ENCODE results near the gene LSM3.

LSM3 gene

GRCh38 chr3:14154276-14154675 lies 24.3 kb upstream of the LSM3 start:
- no peak for TF ChIP-seq CTCF (IDR thresholded peaks at IDR 0.05; ENCODE audit: low read depth, low read length)
- Histone ChIP-seq H3K36me3 (no peaks in the 10 kb centered on the region), H3K4me1 (no peaks in the 10 kb centered on the region)

GRCh38 chr3:14154895-14155440 lies 23.6 kb upstream of the LSM3 start:
- H3K27me3 ChIP-seq = no peaks in the 10 kb centered on the region
- no peak for DNase-seq
- no peak for TF ChIP-seq CTCF (IDR thresholded peaks at IDR 0.05; ENCODE audit: low read depth, low read length)
- no peaks in the 10 kb centered on the region for H3K4me1 ChIP-seq
- no peak overlapping the region for H3K4me3 ChIP-seq (ENCODE audit: low read depth, low read length)
- no peaks in the 10 kb centered on the region for H3K36me3 ChIP-seq
- H3K9me3 ChIP-seq = no peaks in the 10 kb centered on the region

More at GRCh38 chr3:14154276-14154675, 24.3 kb upstream of the LSM3 start:
- no peak overlapping the region for H3K4me3 ChIP-seq (ENCODE audit: low read depth, low read length)
- no peak for DNase-seq
- H3K9me3 ChIP-seq = no peaks in the 10 kb centered on the region
- no peaks in the 10 kb centered on the region for H3K27me3 ChIP-seq

- H3K36me3 ChIP-seq = peaks cover 2% of the 10 kb centered on the region; the same call in 1 of the 2 replicates
- no peaks in the 10 kb centered on the region for H3K4me1 ChIP-seq
- H3K27me3 ChIP-seq = no peaks in the 10 kb centered on the region
- DNase-seq = no peak
- no peaks in the 10 kb centered on the region for H3K9me3 ChIP-seq
- TF ChIP-seq CTCF (IDR thresholded peaks at IDR 0.05; ENCODE audit: low read depth, low read length) = no peak
- no peak overlapping the region for H3K4me3 ChIP-seq (ENCODE audit: low read depth, low read length)
Observed at GRCh38 chr3:14156201-14156600, 22.4 kb upstream of the LSM3 start.

GRCh38 chr3:14156843-14157561 lies 21.6 kb upstream of the LSM3 start:
- no peaks in the 10 kb centered on the region for H3K4me1 ChIP-seq
- no peaks in the 10 kb centered on the region for H3K9me3 ChIP-seq
- no peak for DNase-seq
- no peak for TF ChIP-seq CTCF (IDR thresholded peaks at IDR 0.05; ENCODE audit: low read depth, low read length)
- H3K36me3 ChIP-seq = peaks cover 2% of the 10 kb centered on the region; the same call in 1 of the 2 replicates
- no peaks in the 10 kb centered on the region for H3K27me3 ChIP-seq
- H3K4me3 ChIP-seq (ENCODE audit: low read depth, low read length) = no peak overlapping the region

- Histone ChIP-seq H3K9me3 (no peaks in the 10 kb centered on the region), H3K4me1 (no peaks in the 10 kb centered on the region), H3K4me3 (ENCODE audit: low read depth, low read length) (no peak overlapping the region), H3K27me3 (no peaks in the 10 kb centered on the region), H3K36me3 (peaks cover 2% of the 10 kb centered on the region; the same call in 1 of the 2 replicates)
- TF ChIP-seq CTCF (IDR thresholded peaks at IDR 0.05; ENCODE audit: low read depth, low read length) = no peak
- no peak for DNase-seq
Observed at GRCh38 chr3:14157951-14158350, 20.7 kb upstream of the LSM3 start.

GRCh38 chr3:14158370-14158769 lies 20.2 kb upstream of the LSM3 start:
- no peaks in the 10 kb centered on the region for H3K4me1 ChIP-seq
- no peaks in the 10 kb centered on the region for H3K9me3 ChIP-seq
- no peak overlapping the region for H3K4me3 ChIP-seq (ENCODE audit: low read depth, low read length)
- DNase-seq = no peak
- TF ChIP-seq CTCF (IDR thresholded peaks at IDR 0.05; ENCODE audit: low read depth, low read length) = no peak
- H3K27me3 ChIP-seq = no peaks in the 10 kb centered on the region
- H3K36me3 ChIP-seq = peaks cover 2% of the 10 kb centered on the region; the same call in 1 of the 2 replicates
